ENCODE results near the gene RTN4.
A peak's percentile ranks its signal among the peaks of the same experiment; 100 is the strongest.

The RTN4 gene

DNA sequence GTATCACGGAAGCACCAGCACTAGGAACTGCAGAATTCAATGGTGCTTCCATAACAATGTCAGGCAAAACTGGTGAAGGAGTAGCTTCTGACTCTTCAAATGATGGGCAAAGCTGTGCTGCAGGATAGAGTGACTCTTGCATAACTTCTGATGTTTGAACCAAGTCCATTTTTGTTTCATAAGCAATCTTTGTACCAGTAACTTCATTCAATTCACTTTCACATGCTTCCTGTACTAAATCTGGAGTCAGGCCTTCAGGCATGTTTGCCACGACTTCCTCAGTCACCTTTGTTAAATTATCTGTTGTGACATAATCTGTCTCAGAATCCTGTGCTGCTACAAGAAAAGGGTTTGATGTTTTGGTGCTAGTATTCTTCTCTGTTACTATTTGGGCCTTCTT, 24.0 kb downstream of the RTN4 start:
- no peak for TF ChIP-seq CTCF (conservative IDR thresholded peaks at IDR 0.05; ENCODE audit: low read depth, low read length)
- peak; percentile 63 for DNase-seq (ENCODE audit: low read depth)
- H3K4me3 ChIP-seq (ENCODE audit: low read depth, low read length), result no peak overlapping the region

- no peak for TF ChIP-seq CTCF (conservative IDR thresholded peaks at IDR 0.05; ENCODE audit: low read depth, low read length)
- no peak overlapping the region for H3K4me3 ChIP-seq (ENCODE audit: low read depth, low read length)
- no peak for DNase-seq (ENCODE audit: low read depth)
Measured at GRCh38 chr2:55025627-55026026, 24.6 kb downstream of the RTN4 start.

DNA sequence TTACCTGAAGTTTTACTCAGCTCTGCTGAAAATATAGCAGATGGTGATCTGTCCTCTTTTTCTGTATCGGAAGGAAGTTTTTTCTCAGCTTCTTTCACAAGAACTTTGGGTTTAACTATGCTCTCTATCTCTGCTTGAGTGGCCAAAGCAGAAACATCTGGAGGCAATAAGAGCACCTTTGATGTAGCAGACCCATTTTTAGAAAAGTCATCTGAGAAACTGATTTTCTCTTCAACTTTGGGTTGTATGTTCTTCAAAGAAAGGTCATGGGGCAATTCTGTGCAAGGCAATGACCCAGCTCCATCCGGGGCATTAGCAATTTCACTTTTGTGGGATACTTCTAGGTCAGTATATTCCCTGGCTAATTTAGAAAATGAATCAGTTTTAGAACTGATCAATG, 25.2 kb downstream of the RTN4 start:
- TF ChIP-seq CTCF (conservative IDR thresholded peaks at IDR 0.05; ENCODE audit: low read depth, low read length), result no peak
- DNase-seq (ENCODE audit: low read depth), result no peak
- no peak overlapping the region for H3K4me3 ChIP-seq (ENCODE audit: low read depth, low read length)

DNA sequence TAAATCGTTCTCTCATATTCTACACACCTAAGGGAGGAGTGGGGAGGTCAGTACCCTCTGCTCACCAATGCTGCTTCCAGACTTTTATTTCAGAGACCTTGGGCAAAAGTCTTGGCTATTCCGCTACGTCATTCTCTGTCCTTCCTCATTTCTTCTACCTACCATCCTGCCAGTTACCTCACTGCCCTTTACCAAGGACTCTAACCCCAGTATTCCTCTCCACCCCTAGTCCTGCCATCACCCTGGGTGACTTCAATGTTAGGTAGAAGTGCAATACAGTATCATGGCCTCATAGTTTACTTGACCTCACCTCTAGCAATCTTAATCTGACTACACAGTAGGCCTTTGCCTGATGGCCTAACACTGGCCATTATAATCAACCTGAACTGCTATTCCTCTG, 27.8 kb downstream of the RTN4 start:
- TF ChIP-seq CTCF (conservative IDR thresholded peaks at IDR 0.05; ENCODE audit: low read depth, low read length), result no peak
- no peak overlapping the region for H3K4me3 ChIP-seq (ENCODE audit: low read depth, low read length)
- DNase-seq (ENCODE audit: low read depth), result no peak

DNA sequence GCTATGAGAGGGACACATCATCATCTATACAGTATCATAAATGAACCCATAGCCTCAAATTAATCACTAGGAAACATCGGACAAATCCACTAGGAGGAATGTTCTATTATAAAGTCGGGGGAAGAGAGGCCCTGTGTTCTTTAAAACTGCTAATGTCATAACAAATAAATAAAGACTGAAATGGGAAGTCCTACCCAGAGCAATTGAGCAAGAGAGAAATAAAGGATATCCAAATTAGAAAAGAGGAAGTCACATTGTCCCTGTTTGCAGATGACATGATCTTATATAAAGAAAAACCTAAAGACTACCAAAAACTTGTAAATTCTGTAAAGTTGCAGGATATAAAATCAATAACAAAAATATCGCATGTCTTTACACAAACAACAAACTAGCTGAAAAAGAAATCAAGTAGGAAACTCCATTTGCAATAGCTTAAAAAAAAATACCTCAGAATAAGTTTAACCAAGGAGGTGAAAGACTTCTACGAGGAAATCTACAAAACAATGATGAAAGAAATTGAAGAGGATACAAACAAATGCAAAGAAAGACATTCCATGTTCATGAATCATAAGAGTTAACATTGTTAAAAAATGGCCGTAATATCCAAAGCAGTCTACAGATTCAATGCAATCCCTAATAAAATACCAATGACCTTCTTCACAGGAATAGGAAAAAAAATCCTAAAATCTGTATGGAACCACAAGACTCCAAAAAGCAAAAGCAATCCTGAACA, 30.6 kb downstream of the RTN4 start:
- TF ChIP-seq CTCF (conservative IDR thresholded peaks at IDR 0.05; ENCODE audit: low read depth, low read length), result no peak
- DNase-seq (ENCODE audit: low read depth), result peak; percentile 44
- no peak overlapping the region for H3K4me3 ChIP-seq (ENCODE audit: low read depth, low read length)

GRCh38 chr2:55018619-55019018, 31.6 kb downstream of the RTN4 start:
- no peak for DNase-seq (ENCODE audit: low read depth)
- no peak for TF ChIP-seq CTCF (conservative IDR thresholded peaks at IDR 0.05; ENCODE audit: low read depth, low read length)
- H3K4me3 ChIP-seq (ENCODE audit: low read depth, low read length), result no peak overlapping the region

DNA sequence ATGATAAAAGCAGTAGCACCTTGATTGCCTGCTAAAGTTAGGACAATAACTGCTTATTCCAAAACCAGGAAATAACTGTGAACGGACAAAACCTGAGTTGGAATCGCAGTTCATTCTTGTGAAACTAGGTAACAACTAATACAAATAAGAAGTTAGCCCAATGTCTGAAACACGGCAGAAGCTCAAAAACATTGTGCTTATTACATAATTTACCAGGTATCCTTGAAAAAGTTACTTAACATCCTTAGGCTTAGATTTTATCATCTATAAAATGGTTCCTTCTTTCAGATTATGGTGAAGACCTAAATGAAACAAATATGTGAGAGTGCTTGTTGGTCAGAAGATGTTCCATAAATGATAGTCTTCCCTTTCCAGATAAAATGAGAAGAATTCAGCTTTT, 32.4 kb downstream of the RTN4 start:
- DNase-seq (ENCODE audit: low read depth), result no peak
- no peak overlapping the region for H3K4me3 ChIP-seq (ENCODE audit: low read depth, low read length)
- no peak for TF ChIP-seq CTCF (conservative IDR thresholded peaks at IDR 0.05; ENCODE audit: low read depth, low read length)
